Measurements from ENCODE around the gene MLPH. TPM values are rescaled to one million over a fixed set of nuclear protein-coding genes. Genes with fewer than 3 reads are reported as not detected.

The MLPH gene
- total and polyA plus RNA-seq, 2 donors (not counting 1 experiment from before 2014, with no cell fraction given) = not detected

Small RNA genes lying within 50 kb of the gene (small RNA-seq; reads per million reads assigned to genes)
- gene MIR6811 (ENCODE audit: insufficient read length, low read depth, low replicate concordance) (not detected), gene RNU6-1140P (ENCODE audit: insufficient read length, low read depth, low replicate concordance) (not detected)

Other genes with a start within 250 kb of the MLPH start
- 0.10 and 0.22 TPM in 2 replicates for gene COL6A3, start 73.1 kb upstream of the MLPH start, total RNA-seq
- 0.01 and 0.03 TPM in 2 replicates for gene COL6A3, start 73.1 kb upstream of the MLPH start, polyA plus RNA-seq
- not detected in 2 replicates for gene PRLH, start 79.3 kb downstream of the MLPH start, total RNA-seq
- gene PRLH, start 79.3 kb downstream of the MLPH start, polyA plus RNA-seq = not detected in 2 replicates
- not detected in 2 replicates for gene RAB17, start 103.5 kb downstream of the MLPH start, total RNA-seq
- gene RAB17, start 103.5 kb downstream of the MLPH start, polyA plus RNA-seq = not detected in 2 replicates
- gene LRRFIP1, start 140.3 kb downstream of the MLPH start, total RNA-seq = 139 and 141 TPM in 2 replicates
- 42.0 and 75.5 TPM in 2 replicates for gene LRRFIP1, start 140.3 kb downstream of the MLPH start, polyA plus RNA-seq

All from B cell (primary cell).